Fibroblast of villous mesenchyme (primary cell): ENCODE results near the gene FRMD1. TPM values are rescaled to one million over a fixed set of nuclear protein-coding genes. Genes with fewer than 3 reads are reported as not detected.

Source experiments
- DNase-seq: peaks from one replicate; pipeline ENCODE4 v3.0.0-alpha.2; 2010; ENCODE audit warnings: low read depth
- H3K4me3 ChIP-seq: 2 replicates; pipeline ENCODE4 v1.5.1; 2011; ENCODE audit warnings: low read depth, mild to moderate bottlenecking, low read length
- total RNA-seq: library from RNA; depleted of rRNA; stranded (reverse); fragments of >200 nt; gene quantifications from 2 replicates; pipeline ENCODE4 v1.2.3, GENCODE V29; 2012
- TF ChIP-seq, protein P1 (sequence below): IDR thresholded peaks from 2 replicates; pipeline ENCODE4 v1.5.1; 2012; ENCODE audit warnings: low read depth, mild to moderate bottlenecking, low read length; ENCODE audit not compliant: insufficient read depth

The FRMD1 gene
- total RNA-seq, 1 donor: not detected

DNA sequence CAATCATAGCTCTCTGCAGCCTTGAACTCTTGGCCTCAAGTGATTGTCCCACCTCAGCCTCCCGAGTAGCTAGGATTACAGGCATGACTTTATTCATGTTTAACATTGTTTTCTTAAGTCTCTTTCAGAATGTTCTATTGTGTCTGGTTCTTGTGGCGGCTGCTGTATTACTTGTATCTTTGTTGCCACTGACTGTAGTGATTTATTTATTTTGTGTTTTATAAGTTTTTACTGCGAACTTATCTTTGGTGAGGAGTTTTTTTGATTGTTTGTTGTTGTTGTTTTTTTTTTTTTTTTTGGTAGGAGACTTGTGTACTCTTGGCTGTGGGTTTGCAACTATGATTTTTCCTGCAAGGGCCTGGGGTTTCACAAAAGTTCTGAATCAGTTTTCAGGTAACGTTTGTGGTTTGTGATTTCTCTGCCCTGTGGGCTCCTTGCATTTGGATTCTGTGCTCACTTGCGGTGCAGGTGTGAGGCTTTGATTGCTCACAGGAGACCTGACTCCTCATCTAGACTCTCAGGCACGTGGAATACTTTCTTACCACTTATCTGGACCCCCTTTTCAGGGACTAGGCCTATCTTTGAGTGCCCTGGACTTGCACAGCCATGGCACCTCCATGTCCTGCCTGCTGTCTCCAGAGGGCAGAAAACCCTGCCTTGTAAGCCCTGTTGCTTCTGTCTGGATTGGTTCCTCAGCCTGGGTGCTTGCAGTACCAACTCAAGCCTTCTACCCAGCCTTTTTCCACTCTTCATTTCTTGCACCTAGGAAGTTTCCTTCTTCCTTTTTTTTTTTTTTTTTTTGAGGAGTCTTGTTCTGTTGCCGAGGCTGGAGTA is 56.3 kb downstream of the FRMD1 start:
- TF ChIP-seq, protein P1, sequence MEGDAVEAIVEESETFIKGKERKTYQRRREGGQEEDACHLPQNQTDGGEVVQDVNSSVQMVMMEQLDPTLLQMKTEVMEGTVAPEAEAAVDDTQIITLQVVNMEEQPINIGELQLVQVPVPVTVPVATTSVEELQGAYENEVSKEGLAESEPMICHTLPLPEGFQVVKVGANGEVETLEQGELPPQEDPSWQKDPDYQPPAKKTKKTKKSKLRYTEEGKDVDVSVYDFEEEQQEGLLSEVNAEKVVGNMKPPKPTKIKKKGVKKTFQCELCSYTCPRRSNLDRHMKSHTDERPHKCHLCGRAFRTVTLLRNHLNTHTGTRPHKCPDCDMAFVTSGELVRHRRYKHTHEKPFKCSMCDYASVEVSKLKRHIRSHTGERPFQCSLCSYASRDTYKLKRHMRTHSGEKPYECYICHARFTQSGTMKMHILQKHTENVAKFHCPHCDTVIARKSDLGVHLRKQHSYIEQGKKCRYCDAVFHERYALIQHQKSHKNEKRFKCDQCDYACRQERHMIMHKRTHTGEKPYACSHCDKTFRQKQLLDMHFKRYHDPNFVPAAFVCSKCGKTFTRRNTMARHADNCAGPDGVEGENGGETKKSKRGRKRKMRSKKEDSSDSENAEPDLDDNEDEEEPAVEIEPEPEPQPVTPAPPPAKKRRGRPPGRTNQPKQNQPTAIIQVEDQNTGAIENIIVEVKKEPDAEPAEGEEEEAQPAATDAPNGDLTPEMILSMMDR: no peak

DNA sequence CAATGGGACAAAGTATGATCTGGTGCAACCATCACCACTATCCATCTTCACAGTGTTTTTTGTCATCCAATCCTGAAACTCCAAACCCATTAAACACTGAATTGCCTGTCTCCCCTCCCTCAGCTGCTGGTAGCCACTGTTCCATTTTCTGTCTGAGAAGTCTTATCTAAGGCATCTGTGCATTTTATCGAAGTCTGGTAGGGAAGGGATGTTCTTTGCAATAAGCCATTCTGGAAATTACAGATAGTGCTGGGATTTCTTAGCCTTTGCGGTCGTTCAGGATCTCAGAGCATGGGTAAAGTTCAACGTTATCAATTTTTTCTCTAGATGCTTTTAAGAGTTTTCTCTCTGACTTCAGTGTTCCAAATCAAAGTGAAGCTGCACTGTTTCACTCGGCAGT is 57.4 kb downstream of the FRMD1 start:
- DNase-seq: peak; percentile 71
- no peak overlapping the region for H3K4me3 ChIP-seq
- TF ChIP-seq, protein P1: no peak

More for the DNA sequence above, 56.3 kb downstream of the FRMD1 start:
- DNase-seq: no peak
- no peak overlapping the region for H3K4me3 ChIP-seq

DNA sequence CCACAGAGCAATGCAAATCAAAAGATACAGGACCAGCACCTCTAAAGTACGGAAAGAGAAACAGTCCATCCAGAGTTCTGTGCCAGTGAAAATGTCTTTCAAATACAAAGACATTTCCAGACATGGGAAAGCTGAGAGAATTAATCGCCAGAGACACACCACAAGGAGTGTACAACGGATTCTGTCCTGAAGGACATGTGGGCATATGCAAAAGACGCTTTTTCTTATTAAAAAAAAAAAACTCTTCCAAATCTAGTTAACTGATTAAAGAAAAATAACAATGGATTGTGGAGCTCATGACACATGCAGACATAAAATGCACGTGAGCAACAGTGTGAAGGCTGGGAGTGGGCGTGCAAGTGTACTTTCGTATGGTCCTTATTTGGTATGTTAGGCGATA is 58.8 kb downstream of the FRMD1 start:
- DNase-seq: no peak
- H3K4me3 ChIP-seq: no peak overlapping the region
- TF ChIP-seq, protein P1: no peak

DNA sequence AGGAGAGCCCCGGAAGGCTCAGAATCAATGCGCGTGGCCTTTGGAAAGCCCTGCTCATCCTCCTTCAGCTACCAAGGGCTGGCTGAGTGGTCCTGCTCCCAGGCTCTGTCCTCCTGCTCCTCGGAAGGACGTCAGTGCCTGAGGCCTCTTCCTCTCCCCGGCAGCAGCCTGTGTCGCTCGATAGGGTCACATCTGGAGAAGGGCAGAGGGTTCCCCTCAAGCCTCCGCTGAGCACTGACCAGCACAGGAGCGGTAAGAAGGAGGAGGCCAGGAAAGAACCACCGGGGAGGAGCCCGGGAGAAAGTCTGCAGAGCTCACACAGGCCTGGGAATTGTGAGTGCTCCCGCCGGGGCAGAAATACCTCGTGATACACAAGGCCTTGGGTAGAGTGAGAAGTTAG is 60.3 kb downstream of the FRMD1 start:
- no peak overlapping the region for H3K4me3 ChIP-seq
- TF ChIP-seq, protein P1: no peak
- DNase-seq: no peak

DNA sequence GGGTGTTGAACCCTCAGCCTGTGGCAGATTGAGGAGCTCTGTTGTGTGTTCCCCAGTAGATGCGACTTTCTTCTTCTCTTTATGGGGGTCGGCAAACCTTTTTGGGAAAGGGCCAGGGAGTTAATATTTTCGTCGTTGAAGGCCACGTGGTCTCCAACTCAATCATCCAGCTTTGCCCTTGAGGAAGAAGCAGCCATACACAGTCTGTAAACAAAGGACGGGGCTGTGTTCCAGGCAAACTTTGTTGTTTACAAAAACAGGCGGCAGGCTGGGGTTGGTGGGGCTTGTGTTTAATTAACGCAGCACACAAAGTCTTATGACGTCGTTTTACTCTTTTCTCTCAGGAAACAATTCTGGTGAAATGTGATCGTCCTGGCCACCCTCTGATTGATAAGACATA is 61.4 kb downstream of the FRMD1 start:
- TF ChIP-seq, protein P1: no peak
- H3K4me3 ChIP-seq: no peak overlapping the region
- peak; percentile 34 for DNase-seq

DNA sequence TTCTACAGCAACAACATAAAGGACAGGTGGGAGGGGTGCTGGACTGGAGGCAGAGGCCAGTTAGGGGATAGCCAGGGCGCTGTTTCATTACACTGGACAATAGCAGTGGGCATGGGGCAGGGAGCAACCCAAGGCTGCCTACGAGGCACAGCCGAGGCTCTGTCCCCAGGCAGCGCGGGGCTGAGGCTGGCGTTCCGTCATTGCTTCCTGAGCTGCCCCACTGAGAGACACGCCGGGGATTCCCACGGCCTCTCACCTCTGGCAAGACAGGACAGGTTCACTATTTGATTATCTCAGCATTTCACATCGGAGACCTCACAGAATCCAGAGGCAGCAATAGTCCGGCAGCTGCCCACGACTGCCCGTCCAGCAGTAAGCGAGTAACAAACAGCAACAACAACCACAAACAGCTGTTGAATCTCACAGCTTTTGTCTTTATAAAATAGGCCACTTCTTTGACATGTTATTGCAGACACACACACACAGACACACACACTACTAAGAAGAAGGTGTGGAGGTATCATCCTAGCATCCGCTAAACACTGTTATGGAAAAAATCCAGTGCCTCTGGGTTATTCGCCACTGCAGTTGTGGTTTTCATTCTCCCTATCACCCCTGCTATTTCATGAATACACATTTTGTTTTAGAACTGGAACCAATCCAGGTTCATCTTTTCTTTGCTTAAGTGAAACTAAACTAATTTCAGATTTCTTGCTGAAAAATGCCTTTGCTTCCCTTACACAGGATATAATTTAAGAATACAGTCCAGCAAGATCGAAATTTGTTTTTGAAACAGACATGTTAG is 62.1 kb downstream of the FRMD1 start:
- TF ChIP-seq, protein P1: no peak
- H3K4me3 ChIP-seq: no peak overlapping the region
- no peak for DNase-seq
